ENCODE measurements around the gene ITIH3. TPM values are rescaled to one million over a fixed set of nuclear protein-coding genes. Genes with fewer than 3 reads are reported as not detected.

ITIH3 gene
- total RNA-seq, 1 donor from 2014 or later = not detected

DNA sequence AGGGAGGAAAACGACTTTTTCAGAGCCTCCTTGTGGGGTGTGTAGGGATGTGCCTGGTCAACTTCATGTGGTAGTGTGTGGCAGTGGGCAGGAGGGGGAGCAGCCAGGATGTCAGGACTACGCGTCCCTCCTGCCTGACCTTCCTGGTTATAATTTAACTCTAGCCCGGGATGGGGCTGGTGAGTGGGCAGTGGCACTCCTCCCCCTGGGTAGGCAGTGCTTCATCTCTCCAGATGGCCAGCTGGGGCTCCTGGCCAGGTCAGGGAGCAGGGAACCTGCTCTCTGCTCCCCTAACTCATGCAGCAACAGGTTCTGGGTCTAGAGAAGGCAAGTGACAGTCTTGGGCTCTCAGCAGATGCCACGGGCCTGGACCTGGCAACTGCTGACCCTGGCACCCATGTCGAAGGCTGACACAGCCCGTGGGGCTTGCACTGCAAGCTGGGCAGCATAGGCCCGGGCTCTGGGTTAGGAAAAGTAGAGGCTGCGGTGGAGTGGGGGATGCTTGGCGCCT, 33.3 kb downstream of the ITIH3 start:
- peak overlapping the region; percentile 22 for H3K4me3 ChIP-seq (ENCODE audit: low read depth, low read length)
- TF ChIP-seq, protein P1, sequence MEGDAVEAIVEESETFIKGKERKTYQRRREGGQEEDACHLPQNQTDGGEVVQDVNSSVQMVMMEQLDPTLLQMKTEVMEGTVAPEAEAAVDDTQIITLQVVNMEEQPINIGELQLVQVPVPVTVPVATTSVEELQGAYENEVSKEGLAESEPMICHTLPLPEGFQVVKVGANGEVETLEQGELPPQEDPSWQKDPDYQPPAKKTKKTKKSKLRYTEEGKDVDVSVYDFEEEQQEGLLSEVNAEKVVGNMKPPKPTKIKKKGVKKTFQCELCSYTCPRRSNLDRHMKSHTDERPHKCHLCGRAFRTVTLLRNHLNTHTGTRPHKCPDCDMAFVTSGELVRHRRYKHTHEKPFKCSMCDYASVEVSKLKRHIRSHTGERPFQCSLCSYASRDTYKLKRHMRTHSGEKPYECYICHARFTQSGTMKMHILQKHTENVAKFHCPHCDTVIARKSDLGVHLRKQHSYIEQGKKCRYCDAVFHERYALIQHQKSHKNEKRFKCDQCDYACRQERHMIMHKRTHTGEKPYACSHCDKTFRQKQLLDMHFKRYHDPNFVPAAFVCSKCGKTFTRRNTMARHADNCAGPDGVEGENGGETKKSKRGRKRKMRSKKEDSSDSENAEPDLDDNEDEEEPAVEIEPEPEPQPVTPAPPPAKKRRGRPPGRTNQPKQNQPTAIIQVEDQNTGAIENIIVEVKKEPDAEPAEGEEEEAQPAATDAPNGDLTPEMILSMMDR (conservative IDR thresholded peaks at IDR 0.05; ENCODE audit: low read depth, low read length) = peak; percentile 50
- peak; percentile 37 for DNase-seq (ENCODE audit: low read depth)

DNA sequence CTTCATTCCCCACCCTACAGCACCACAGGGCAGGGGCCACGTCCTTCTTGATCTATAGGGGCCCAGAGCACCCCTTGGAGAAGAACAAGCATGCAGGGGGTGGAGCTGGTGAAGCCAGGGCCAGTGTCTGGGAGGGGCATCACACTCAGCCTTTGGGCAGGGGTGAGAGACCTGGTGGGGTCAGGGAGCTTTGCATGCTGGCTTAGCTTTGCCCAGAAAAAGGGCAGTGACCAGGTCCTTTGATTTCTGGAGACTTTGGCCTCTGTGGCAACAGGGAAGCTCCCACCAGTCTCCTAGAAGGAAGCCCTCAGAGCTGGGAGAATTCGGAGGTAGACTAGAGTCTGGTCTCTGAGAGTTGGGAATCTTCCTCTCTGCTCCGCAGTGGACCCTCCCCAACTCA, 34.9 kb downstream of the ITIH3 start:
- no peak overlapping the region for H3K4me3 ChIP-seq (ENCODE audit: low read depth, low read length)
- no peak for DNase-seq (ENCODE audit: low read depth)
- TF ChIP-seq, protein P1 (conservative IDR thresholded peaks at IDR 0.05; ENCODE audit: low read depth, low read length) = no peak

DNA sequence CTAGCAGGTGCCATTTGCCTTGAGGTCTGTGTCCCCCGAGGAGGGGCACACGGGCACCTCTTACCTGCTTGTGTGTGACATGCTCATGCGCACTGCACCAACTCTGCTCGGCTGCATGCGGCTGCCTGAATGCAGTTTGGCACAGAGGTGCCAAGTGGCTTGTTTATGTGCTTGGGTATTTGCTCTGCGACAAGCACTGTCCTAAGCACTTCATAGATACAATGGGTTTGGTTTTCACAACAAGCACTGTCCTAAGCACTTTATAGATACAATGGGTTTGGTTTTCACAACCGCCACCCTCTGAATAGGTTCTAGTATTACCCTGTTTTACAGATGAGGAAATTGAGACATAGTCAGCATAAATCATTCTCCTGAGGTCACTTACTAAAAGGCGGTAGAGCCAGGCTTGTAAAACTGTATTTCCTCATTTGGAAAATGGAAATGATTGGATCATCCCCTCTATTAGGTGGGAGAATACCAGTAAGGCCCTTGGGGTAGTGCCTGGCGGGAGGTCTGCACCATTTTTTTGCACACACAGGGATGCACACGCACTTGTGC, 35.4 kb downstream of the ITIH3 start:
- no peak for DNase-seq (ENCODE audit: low read depth)
- no peak overlapping the region for H3K4me3 ChIP-seq (ENCODE audit: low read depth, low read length)
- TF ChIP-seq, protein P1 (conservative IDR thresholded peaks at IDR 0.05; ENCODE audit: low read depth, low read length) = no peak

DNA sequence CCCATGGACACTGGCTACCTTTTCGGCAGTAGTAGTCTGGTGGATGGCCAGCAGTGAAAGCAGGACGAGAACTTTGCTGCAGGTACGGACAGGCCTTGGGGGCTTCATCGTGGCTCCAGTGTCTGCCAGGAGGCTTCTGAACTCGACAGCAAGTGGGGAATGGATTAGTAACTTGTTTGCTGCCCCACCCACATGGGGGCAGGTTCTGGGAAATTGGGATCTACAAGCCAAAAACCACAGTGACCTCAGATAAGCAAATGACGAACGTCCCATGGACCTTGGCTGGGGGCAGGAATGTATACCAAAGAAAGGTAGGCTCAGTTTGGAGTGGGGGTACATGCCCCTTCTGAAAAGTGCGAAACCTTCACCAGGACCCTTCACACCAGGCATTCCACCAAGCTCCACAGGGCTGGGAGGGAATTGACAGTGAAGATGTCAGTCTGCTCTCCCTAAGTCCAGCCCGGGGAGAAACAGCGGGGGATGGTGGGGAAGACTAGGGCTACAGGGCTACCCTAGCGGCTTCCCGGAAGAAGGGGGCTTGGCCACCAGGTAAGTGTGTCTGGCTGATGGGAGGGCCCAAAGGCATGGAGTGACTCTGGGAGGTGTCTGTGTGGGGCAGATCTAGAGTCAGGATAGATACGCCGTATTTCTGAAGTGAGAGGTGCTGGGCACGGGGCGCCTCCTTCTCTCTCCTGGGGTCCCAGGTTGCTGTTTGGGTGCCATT, 36.1 kb downstream of the ITIH3 start, which contains the start of gene ITIH4:
ITIH4 (minus strand) TSS at position 138 of the 724 bp plus-strand sequence; CDS start at position 108, 30 bp downstream.
- H3K4me3 ChIP-seq (ENCODE audit: low read depth, low read length) = no peak within 1 kb of the TSS
- DNase-seq (ENCODE audit: low read depth) = no peak
- TF ChIP-seq, protein P1 (conservative IDR thresholded peaks at IDR 0.05; ENCODE audit: low read depth, low read length) = no peak

DNA sequence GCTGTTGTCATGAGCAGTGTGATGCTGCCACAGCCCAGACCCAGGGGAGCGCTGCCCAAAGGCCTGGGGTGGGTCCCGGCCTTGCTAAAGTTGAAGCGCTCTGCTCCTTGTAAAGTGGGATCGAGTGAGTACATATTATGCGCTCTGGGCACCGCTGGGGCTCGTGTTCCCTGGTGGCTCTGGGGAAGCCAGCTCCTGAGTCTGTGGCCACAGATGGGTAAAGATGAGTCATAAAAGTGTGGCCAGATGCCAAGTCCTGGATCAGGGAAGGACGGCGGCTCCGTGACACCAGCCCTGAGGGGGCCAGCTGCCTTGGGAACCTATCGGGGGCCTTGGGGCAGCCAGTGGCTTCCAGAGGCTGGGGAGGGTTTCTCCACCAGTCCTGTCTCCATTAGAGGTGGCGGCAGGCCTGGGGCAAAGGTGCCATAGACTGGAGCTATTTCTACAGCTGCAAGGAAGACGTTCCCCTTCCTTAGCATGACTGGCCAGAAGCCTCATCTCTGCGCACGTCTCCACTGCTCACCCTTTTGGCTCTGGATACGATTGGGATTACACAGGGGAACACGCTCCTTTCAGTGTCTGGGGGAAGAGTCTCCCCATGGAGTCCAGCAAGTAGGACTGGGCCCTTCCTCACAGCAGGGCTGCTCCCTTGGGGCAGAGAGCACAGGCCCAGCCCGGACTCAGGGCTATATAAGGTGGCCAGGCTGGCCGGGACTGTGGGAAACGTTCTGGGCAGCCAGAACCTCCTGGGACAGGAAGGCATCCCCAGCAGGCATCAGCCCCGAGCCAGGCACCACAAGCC, 37.1 kb downstream of the ITIH3 start:
- peak; percentile 44 for DNase-seq (ENCODE audit: low read depth)
- TF ChIP-seq, protein P1 (conservative IDR thresholded peaks at IDR 0.05; ENCODE audit: low read depth, low read length) = no peak
- H3K4me3 ChIP-seq (ENCODE audit: low read depth, low read length) = no peak overlapping the region

DNA sequence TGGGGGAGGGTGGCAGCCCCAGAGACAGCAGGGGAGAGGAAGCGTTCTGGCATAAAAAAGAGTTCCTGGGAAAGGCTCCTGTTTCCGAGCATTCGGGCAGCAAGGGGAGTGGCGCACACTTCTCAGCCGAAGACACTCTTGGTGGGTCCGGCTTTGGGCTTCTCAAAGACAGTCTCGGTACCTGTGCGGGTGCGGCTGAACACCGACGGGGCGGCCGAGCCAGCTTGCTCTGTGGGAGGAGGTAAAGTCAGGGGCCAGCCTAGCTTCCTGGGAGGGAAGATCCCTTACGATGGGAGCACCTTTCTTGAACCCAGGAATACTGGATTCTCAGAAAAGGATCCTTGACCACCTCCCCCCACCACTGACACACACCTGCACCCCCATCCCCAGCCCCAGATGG, 38.6 kb downstream of the ITIH3 start:
- no peak overlapping the region for H3K4me3 ChIP-seq (ENCODE audit: low read depth, low read length)
- TF ChIP-seq, protein P1 (conservative IDR thresholded peaks at IDR 0.05; ENCODE audit: low read depth, low read length) = no peak

More for the DNA sequence above, 38.6 kb downstream of the ITIH3 start:
- DNase-seq (ENCODE audit: low read depth) = no peak
